Measurements from ENCODE around the gene CHST12. TPM values are rescaled to one million over a fixed set of nuclear protein-coding genes. Genes with fewer than 3 reads are reported as not detected.
A peak's percentile ranks its signal among the peaks of the same experiment; 100 is the strongest.

CHST12 gene
- total RNA-seq, 1 experiment from 2014 or later: 18.3 TPM

GRCh38 chr7:2380461-2380860 lies 22.9 kb upstream of the CHST12 start:
- POLR2A ChIA-PET: no interaction called here
- Mint-ChIP-seq H3K4me3 (no peak overlapping the region), H3K27me3 (ENCODE audit: low read depth) (no peaks in the 10 kb centered on the region), H3K4me1 (no peaks in the 10 kb centered on the region), H3K27ac (peak overlapping the region; percentile 47; the same call in 1 of the 2 replicates), H3K9me3 (no peaks in the 10 kb centered on the region), H3K36me3 (peaks cover 56% of the 10 kb centered on the region)
- DNase-seq (ENCODE audit: low spot score): no peak
- CTCF ChIA-PET: interaction anchor here (1.1 kb wide), 1 partner anchor 51 kb away, joined by 3 read pairs; no protein-coding TSS in a partner anchor
- ATAC-seq: no peak
- no peak for TF ChIP-seq GTF2I (CRISPR knock-in tag; conservative IDR thresholded peaks at IDR 0.05)
- no peak for TF ChIP-seq SOX15 (CRISPR knock-in tag; IDR thresholded peaks at IDR 0.05)
- TF ChIP-seq NFYB (CRISPR knock-in tag; conservative IDR thresholded peaks at IDR 0.05; ENCODE audit: low read depth): no peak
- no peak for TF ChIP-seq NR2C2 (CRISPR knock-in tag; IDR thresholded peaks at IDR 0.05)
- TF ChIP-seq, protein P1, sequence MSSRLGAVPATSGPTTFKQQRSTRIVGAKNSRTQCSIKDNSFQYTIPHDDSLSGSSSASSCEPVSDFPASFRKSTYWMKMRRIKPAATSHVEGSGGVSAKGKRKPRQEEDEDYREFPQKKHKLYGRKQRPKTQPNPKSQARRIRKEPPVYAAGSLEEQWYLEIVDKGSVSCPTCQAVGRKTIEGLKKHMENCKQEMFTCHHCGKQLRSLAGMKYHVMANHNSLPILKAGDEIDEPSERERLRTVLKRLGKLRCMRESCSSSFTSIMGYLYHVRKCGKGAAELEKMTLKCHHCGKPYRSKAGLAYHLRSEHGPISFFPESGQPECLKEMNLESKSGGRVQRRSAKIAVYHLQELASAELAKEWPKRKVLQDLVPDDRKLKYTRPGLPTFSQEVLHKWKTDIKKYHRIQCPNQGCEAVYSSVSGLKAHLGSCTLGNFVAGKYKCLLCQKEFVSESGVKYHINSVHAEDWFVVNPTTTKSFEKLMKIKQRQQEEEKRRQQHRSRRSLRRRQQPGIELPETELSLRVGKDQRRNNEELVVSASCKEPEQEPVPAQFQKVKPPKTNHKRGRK (CRISPR knock-in tag; IDR thresholded peaks at IDR 0.05; ENCODE audit: borderline replicate concordance): no peak
- TF ChIP-seq RORB (CRISPR knock-in tag; IDR thresholded peaks at IDR 0.05): no peak
- TF ChIP-seq ZNF232 (CRISPR knock-in tag; IDR thresholded peaks at IDR 0.05): no peak
- TF ChIP-seq, protein P2, sequence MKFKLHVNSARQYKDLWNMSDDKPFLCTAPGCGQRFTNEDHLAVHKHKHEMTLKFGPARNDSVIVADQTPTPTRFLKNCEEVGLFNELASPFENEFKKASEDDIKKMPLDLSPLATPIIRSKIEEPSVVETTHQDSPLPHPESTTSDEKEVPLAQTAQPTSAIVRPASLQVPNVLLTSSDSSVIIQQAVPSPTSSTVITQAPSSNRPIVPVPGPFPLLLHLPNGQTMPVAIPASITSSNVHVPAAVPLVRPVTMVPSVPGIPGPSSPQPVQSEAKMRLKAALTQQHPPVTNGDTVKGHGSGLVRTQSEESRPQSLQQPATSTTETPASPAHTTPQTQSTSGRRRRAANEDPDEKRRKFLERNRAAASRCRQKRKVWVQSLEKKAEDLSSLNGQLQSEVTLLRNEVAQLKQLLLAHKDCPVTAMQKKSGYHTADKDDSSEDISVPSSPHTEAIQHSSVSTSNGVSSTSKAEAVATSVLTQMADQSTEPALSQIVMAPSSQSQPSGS (CRISPR knock-in tag; IDR thresholded peaks at IDR 0.05; ENCODE audit: borderline replicate concordance, low read depth): no peak
- no peak for TF ChIP-seq CREB1 (CRISPR knock-in tag; IDR thresholded peaks at IDR 0.05)
- TF ChIP-seq HMGA2 (CRISPR knock-in tag; IDR thresholded peaks at IDR 0.05): no peak
- TF ChIP-seq ZNF671 (CRISPR knock-in tag; IDR thresholded peaks at IDR 0.05): no peak

GRCh38 chr7:2381227-2381626 lies 22.2 kb upstream of the CHST12 start:
- H3K27ac Mint-ChIP-seq: 0 out of 2 replicates have a peak overlapping the region, but pooled peaks have one; percentile 47
- H3K9me3 Mint-ChIP-seq: no peaks in the 10 kb centered on the region
- peaks cover 48% of the 10 kb centered on the region for H3K36me3 Mint-ChIP-seq
- ChIA-PET CTCF (no interaction called here), POLR2A (no interaction called here)
- H3K4me1 Mint-ChIP-seq: no peaks in the 10 kb centered on the region
- no peak for ATAC-seq
- TF ChIP-seq, protein P3, sequence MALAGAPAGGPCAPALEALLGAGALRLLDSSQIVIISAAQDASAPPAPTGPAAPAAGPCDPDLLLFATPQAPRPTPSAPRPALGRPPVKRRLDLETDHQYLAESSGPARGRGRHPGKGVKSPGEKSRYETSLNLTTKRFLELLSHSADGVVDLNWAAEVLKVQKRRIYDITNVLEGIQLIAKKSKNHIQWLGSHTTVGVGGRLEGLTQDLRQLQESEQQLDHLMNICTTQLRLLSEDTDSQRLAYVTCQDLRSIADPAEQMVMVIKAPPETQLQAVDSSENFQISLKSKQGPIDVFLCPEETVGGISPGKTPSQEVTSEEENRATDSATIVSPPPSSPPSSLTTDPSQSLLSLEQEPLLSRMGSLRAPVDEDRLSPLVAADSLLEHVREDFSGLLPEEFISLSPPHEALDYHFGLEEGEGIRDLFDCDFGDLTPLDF (CRISPR knock-in tag; IDR thresholded peaks at IDR 0.05): no peak
- no peak for TF ChIP-seq NFE2L1 (CRISPR knock-in tag; IDR thresholded peaks at IDR 0.05)
- no peak for TF ChIP-seq HMGXB4 (CRISPR knock-in tag; IDR thresholded peaks at IDR 0.05)
- TF ChIP-seq, protein P2 (CRISPR knock-in tag; IDR thresholded peaks at IDR 0.05; ENCODE audit: borderline replicate concordance, low read depth): no peak
- TF ChIP-seq CBFB (CRISPR knock-in tag; IDR thresholded peaks at IDR 0.05; ENCODE audit: low read depth): no peak
- no peak for TF ChIP-seq ETV6 (CRISPR knock-in tag; IDR thresholded peaks at IDR 0.05)
- TF ChIP-seq GRHL2 (CRISPR knock-in tag; IDR thresholded peaks at IDR 0.05; ENCODE audit: insufficient replicate concordance, severe bottlenecking): no peak
- TF ChIP-seq EMX1 (CRISPR knock-in tag; IDR thresholded peaks at IDR 0.05): no peak
- TF ChIP-seq, protein P4, sequence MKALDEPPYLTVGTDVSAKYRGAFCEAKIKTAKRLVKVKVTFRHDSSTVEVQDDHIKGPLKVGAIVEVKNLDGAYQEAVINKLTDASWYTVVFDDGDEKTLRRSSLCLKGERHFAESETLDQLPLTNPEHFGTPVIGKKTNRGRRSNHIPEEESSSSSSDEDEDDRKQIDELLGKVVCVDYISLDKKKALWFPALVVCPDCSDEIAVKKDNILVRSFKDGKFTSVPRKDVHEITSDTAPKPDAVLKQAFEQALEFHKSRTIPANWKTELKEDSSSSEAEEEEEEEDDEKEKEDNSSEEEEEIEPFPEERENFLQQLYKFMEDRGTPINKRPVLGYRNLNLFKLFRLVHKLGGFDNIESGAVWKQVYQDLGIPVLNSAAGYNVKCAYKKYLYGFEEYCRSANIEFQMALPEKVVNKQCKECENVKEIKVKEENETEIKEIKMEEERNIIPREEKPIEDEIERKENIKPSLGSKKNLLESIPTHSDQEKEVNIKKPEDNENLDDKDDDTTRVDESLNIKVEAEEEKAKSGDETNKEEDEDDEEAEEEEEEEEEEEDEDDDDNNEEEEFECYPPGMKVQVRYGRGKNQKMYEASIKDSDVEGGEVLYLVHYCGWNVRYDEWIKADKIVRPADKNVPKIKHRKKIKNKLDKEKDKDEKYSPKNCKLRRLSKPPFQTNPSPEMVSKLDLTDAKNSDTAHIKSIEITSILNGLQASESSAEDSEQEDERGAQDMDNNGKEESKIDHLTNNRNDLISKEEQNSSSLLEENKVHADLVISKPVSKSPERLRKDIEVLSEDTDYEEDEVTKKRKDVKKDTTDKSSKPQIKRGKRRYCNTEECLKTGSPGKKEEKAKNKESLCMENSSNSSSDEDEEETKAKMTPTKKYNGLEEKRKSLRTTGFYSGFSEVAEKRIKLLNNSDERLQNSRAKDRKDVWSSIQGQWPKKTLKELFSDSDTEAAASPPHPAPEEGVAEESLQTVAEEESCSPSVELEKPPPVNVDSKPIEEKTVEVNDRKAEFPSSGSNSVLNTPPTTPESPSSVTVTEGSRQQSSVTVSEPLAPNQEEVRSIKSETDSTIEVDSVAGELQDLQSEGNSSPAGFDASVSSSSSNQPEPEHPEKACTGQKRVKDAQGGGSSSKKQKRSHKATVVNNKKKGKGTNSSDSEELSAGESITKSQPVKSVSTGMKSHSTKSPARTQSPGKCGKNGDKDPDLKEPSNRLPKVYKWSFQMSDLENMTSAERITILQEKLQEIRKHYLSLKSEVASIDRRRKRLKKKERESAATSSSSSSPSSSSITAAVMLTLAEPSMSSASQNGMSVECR (CRISPR knock-in tag; IDR thresholded peaks at IDR 0.05; ENCODE audit: borderline replicate concordance): no peak
- no peak for TF ChIP-seq CTCF (IDR thresholded peaks at IDR 0.05)
- no peak for TF ChIP-seq TCF7 (CRISPR knock-in tag; IDR thresholded peaks at IDR 0.05; ENCODE audit: low read depth)
- no peak for DNase-seq (ENCODE audit: low spot score)
- H3K4me3 Mint-ChIP-seq: no peak overlapping the region
- no peaks in the 10 kb centered on the region for H3K27me3 Mint-ChIP-seq (ENCODE audit: low read depth)

Data from WTC11 (cell line).